HG03342 (cell line): ENCODE results near the gene SPDYA.
A peak's percentile ranks its signal among the peaks of the same experiment; 100 is the strongest.
"Not testable (repeated sequence)": the region's sequence is repeated elsewhere in the genome, so short reads cannot be mapped to it uniquely, and the experiment has no call there.

Experiments
- ATAC-seq: cut with Tn5 transposase; IDR thresholded peaks from one replicate; pipeline ENCODE4 v1.9.1; 2021; ENCODE audit warnings: mild to moderate bottlenecking, moderate library complexity; ENCODE audit not compliant: unreplicated experiment

The SPDYA gene

DNA sequence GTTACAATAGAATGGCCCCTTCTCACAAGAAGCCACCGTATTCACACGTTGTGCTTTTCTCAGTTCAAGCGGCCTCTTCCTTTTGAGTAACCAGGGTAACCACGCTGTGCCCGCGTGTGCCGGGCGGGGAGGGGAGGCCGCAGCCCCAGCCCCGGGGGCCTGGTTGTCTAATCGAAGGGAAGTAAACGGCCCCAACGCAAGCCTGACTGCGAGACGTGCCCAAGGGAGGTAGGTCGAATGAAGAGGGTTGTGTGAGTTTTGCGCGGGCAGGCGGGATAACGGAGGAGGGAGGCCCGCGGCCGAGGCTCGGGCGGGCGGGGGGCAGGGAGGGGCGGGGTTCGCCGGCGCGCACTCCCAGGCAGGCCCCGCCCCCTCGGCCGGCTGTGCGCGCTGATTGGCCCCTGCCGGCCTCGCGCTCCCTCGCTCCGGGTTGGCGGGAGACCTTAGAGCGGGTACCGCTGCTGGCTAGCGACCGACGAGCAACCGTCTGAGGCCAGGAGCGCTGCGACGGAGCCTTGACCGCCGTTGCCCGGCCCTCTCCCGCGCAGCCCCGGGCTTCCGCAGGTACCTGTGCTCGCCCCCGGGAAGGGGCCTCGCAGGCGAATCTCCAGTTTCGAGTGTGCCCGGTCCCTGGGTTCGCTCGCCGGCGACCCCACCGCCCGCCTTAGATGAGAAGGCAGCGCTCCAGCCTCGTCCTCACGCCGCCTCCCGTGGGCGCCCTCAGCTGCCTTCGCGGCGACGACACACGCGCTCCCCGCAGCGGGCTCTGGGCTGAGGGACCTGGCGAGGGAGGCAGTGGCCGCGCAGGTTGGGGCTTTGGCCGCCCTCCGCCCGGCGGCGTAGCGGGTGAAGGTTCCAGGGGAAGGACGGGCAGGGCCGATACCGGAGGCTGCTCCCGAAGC, at the start of gene SPDYA:
TSS of gene SPDYA (plus strand) at position 451 of the 902 bp plus-strand sequence. CDS start 5,181 bp downstream, outside the sequence.
- ATAC-seq = peak; percentile 76

DNA sequence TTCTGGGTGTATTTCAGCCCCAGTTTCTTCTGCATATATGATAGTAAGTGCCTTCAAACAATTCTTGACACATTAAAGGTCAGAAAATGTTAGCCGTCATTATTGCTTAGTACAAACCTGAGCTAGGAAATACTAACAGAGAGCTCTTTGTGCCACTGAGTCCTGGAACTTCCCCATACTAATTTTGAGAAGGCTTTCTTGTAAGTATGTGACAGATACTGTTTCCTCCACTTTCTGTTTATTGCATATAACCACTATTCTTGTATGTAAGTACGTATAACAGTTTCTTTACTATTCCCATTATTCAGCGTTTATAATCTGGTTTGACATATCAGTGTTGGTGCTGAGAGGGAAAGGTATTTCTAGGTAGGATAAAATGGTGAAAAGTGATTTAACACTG, 49.2 kb upstream of the SPDYA start:
- no peak for ATAC-seq

DNA sequence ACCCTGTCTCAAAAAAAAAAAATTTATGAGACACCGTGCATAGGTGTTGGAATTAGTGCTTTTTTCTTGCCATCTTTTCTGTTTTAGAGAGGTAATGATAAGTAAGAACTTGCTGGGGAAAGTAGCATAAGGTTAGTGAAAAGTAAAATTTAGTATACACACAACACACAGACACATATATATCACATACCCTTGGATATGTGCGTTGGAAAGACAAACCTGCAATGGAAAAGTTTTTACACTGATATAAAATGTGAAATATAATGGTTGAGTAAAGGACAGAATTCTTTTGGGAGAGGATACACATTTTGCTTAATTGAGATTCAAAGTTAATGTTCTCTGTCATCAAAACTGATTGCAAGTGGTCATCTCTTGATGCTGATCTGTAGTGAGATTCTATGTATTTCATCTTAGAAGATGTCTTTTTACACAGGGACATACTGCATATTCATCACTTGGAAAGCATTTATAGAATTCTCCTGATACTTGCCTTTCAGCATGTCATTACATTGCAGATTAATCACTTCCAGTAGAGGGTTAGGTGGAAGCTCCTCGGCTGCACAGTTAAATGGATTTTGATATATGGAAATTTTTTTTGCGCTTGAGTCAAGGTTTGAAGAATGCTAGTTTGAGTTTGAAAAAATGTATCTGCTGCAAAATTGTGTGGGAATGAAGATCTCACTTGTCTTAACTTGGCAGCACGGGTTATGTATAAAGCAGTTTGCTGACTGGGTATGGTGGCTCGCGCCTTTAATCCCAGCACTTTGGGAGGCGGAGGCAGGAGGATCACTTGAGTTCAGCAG, 45.5 kb upstream of the SPDYA start:
- no peak for ATAC-seq

DNA sequence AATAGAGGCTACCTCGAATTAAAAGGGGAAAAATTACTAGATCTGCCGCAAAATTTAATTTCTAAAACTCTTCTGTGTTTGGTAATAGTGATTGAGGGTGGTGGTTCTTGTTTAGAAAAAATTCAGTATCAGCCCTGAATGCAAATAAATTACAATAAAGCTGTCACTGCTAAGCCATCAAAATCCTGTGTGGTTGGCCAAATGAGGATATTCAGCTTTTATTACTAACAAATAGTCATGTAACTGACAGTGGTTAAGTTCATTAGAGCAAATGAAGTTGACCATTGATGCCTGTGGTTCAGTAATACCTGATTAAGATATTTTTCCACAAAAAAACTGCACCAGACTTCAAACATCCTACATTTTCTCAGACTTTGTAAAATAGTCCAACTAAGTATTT, 44.6 kb upstream of the SPDYA start:
- no peak for ATAC-seq

DNA sequence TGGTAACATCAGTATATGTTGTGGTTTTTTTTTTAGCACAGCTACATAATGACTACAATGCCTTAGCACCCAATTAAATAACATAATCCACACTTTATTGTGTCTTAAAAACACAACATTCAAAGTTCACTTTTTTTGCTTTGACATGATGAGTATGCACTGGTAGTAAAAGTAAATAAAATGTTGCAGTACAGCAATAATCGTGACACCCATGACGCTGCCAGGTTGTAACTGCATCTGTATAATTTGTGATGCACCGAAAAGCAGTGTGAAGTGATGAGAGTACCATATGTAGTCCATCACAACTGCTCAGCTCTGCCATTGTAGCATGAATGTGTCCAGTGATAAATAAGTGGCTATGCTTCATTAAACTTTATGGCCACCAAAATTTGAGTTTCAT, 43.3 kb upstream of the SPDYA start:
- no peak for ATAC-seq

DNA sequence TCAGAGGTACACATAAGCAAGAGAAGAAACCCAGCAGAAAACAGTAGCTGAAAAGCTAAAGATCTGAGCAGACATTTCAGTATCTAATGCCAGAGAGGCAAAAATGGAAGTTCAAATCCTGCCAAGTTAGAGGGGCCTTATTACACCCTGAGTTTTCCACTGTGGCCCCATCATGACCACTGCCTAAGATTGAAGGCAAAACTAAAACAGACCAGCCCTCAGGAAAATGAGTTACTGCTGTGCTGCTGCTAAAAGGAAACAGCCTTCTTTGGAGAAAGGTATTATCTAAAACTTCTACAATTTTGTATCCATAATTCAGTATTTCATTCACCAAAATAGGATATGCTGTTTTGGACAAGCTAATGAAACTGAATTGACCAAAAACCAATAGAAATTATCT, 42.2 kb upstream of the SPDYA start:
- no peak for ATAC-seq

DNA sequence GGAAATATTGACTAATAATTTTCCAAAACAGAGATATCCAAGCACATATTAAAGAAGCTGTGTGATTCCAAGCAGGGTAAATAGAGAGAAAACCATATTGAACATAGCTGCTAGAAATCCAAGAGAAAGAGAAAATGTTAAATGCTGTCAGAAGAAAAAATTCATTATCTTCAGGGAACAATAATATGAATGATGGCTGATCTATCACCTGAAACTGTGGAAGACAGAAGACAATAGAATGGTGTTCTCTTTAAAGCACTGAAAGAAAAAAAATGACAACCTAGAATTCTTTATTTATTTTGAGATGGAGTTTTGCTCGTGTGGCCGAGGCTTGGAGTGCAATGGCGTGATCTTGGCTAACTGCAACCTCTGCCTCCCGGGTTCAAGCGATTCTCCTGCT, 41.7 kb upstream of the SPDYA start:
- no peak for ATAC-seq

DNA sequence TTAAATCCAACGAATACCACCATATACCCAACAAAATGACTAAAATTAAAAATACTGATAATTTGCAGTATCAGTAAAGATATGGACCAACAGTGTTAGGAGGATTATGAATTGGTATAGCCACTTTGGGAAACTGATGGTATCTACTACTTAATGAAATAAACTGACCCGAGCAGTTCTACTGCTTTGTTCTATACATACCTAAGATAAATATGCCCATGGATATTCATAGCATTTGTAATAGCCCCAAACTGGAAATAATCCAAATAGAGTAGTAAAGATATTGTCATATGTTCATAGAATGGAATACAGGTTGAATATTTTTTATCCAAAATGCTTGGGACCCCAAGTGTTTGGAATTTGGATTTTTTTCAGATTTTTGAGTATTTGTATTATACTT, 38.3 kb upstream of the SPDYA start:
- no peak for ATAC-seq

DNA sequence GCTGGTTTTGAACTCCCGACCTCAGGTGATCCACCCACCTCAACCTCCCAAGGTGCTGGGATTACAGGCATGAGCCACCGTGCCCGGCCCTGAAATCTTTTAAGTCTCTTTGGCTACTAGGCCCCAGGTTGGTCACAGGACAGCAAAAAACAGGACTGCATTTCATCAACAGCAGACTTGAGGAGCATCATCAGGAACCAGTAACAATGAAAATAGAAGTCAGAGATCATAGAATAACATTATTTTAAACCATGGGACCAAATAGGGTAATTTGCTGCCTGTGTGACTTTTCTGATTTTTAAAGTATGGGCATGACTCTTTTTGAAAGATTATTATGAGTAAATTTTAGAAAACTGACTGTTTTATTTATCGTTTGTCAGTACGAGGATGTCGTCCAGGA, 34.2 kb upstream of the SPDYA start:
- no peak for ATAC-seq

DNA sequence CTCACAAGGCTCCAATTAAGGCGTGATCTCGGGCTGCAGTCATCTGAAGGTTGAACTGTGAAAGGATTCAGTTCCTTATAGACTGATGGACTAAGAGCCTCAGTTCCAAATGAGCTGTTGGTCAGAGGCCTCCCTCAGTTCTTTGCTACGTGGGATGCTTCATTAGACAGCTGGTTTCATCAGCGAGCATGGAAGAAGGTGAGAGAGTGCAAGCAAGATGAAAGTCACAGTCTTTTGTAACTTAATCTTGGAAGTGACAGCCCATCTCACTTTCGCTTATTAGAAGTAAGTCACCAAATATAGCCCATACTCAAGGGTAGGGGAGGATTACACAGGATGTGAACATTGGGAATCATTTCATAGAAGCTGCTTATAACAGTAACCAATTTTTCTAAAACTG, 32.2 kb upstream of the SPDYA start:
- ATAC-seq = no peak

DNA sequence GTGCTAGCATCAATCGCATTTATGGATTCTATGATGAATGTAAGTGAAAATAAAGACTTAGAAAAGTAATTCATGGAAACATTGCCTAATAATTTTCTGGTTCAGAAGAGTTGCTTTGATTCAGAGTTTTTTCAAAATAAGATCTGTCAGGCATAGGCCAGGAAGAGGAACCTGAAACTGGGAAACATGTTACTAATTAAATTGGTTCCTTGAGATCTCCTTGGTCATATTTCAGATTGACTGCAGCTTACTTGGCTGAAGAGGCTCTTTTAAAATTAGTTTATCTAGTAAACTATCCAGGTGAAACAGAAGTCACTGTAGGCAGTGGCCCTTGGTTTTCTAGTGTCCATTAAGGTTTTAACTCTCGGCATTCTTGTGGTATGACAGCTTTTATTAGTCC, 31.6 kb upstream of the SPDYA start:
- no peak for ATAC-seq

DNA sequence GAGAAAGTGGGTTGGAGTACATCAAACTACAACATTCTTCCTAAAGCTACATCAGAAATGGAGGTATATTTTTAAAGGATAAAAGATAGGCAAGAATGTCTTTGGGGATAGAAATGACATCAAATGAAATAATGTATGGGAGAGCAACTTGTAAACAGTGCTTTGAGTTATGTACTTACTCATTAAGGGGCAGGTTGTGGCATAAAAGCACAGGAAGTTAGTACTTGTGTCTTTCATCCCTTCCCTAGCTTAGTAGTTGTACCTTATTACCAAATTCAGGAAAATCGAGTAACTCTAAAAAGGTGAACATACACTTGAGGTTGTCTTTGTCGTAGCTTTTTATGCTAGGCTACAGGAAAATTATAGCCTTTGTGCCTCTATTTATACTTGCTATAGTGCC, 30.1 kb upstream of the SPDYA start:
- ATAC-seq = no peak

DNA sequence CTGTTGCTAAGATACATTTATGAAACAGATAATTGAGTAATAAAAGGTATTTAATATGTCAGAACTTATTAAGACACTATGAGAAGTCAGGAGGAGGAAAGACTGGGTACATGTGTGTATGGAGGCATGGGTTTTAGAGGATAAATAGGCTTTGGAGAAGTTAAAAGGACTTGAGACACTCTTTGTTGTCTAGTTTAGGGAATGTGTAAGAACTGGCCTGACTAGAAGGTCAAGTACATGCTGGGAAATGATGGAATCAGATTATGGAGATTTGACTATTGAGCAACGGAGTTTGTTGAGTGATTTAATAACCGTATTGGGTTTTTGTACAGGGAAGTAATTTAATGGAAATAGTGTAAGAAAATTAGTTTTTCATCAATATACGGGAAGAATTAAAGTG, 28.2 kb upstream of the SPDYA start:
- no peak for ATAC-seq

DNA sequence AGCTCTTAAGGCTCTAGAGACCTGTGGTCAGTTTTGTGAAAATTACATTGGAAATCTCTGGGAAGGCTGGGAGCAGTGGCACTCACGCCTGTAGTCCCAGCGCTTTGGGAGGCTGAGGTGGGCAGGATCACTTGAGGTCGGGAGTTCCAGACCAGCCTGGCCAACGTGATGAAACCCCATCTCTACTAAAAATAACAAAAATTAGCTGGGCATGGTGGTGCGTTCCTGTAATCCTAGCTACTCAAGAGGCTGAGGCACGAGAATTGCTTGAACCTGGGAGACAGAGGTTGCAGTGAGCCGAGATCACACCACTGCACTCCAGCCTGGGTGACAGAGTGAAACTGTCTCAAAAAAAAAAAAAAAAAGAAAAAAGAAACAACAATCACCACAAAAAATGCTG, 26.1 kb upstream of the SPDYA start:
- ATAC-seq = not testable (repeated sequence)

DNA sequence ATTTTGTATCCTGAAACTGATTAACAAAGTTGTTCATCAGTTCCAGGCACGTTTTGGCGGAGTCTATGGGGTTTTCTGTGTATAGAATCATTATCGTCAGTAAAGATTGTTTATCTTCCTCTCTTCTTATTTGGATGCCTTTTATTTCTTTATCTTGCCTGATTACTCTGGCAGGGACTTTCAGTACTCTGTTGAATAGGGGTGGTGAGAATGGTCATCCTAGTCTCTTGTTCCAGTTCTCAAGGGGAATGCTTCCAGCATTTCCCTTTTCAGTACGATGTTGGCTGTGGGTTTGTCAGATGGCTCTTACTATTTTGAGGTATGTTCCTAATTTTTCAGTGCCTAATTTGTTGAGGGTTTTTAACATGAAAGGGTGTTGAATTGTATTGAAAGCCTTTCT, 14.0 kb upstream of the SPDYA start:
- no peak for ATAC-seq

DNA sequence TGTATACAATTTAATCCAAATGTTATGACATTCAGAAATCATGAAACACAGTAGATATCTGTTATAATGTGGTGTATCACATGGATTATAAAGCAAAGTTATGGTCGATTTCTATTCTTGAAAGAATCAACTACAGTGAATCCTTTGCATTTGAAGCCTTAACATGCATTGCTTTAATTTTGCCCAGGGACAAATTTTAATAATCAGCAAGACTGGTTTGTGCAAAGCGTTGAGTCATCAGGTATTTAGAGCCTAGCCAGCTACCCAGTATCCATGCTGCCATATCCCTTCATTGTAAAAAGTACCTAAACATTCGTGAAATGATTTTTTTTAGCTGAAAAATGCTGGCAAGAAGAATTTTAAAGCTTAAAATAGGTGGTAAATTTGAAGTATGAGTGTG, 8.9 kb upstream of the SPDYA start:
- no peak for ATAC-seq

DNA sequence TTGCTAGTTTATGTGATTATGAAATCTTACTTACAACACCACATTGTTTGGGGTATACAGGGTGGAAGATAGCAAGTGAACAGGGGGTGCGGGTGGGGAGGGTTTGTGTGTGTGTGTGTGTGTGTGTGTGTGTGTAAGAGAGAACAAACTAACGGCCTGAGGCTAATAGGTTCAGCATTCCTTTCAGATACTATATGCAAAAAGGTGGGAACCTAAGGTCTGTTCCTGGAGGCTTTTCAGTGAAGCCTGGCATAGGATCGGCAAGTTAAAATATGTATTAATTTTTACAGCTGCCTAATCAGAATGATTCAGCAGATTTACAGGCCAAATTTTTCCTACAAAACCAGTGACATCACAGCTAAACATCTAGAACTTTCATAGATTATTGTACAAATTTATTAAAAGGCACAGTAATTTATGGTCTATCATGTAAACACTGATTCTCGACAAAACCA, 7.6 kb upstream of the SPDYA start:
- ATAC-seq = no peak

DNA sequence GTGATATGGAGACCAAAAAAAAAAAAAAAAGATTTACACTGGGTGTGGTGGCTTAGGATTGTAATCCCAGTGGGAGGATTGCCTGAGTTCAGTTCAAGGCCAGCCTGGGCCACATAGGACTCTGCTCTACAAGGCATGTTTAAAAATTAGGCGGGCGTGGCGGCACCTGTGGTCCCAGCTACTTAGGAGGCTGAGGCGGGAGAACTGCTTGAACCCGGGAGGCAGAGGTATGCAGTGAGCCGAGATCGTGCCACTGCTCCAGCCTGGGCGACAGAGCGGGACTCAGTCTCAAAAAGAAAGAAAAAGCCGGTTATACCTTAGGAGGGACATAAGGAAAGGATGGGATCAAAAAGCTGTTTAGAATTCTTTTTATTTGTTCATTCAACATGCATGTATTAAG, 707 bp upstream of the SPDYA start:
- no peak for ATAC-seq

DNA sequence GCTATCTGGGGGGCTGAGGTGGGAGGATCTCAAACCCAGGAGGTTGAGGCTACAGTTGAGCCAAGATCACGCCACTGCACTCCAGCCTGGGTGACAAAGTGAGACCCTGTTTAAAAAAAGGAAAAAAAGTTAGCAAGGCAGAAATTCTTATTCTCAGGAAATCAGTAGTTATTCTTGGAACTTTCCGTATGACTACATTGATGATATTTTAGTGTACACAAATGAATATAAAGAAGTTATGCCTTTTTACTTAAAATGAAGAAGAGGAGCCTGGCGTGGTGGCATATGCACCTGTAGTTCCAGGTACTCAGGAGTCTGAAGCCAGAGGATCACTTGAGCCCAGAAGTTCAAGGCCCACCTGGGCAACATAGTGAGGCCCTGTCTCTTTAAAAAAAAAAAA, 7.4 kb downstream of the SPDYA start:
- no peak for ATAC-seq

DNA sequence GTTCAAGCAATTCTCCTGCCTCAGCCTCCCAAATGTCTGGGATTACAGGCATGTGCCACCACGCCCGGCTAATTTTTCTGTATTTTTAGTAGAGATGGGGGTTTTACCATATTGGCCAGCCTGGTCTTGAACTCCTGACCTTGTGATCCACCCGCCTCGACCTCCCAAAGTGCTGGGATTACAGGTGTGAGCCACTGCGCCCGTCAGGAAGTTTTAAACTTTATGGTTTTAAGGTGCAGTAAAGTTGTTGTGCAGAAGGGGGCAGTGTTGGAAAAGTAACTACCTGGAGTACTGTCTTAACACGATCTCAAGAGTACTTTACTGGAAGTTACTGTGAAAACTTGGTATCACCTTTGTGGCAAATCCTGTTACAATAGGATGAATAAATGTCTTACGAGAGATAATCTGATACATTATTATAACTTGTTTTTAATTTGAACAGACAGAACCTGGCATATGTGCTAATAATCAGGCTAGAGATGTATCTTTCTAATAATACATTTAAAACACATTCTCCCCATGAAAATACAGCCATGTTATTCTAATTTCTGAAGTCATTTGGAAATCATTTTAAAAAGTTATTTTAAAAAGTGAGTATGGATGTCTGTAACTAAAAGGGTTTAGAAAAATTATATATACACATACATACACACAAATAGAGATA, 10.8 kb downstream of the SPDYA start:
- ATAC-seq = no peak

DNA sequence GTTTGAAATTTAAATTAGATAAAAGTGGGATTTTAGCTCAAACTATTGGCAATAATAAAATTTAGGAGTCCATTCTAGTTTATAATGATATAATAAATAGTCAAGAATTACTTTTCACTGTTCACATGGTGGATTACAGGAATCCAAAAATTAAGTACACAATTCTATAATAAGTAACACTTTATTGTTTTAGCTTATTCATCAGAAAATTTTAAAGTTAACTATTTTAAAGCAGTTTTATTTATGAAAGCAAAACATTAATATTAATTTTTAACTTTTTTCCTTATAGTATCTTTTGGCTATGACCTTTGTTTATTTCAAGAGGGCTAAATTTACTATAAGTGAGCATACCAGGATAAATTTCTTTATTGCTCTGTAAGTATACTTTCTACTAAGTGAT, 11.4 kb downstream of the SPDYA start:
- no peak for ATAC-seq

DNA sequence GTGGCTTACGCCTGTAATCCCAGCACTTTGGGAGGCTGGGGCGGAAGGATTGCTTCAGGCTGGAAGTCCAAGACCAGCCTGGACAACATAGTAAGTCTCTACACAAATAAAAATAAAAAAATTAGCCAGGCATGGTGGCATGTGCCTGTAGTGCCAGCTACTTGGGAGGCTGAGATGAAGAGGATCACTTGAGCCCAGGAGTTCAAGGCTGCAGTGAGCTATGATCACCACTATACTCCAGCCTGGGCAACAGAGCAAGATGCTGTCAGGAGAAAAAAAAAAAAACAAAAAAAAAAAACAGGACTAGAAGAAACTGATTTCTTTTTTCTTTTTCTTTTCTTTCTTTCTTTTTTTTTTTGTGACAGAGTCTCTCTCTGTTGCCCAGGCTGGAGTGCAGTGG, 13.6 kb downstream of the SPDYA start:
- no peak for ATAC-seq
